IMR-90 (cell line): ENCODE data around the gene LRG1. TPM values are rescaled to one million over a fixed set of nuclear protein-coding genes. Genes with fewer than 3 reads are reported as not detected.

Source experiments
- ATAC-seq: fragments of 200-7000 bp; cut with Tn5 transposase; 2 replicates; pipeline ENCODE4 v1.9.1; 2020; ENCODE audit warnings: low read depth, mild to moderate bottlenecking, moderate library complexity
- BruUV-seq: library from RNA; stranded (reverse); fragments of 400-500 nt; replicated peaks from 2 replicates; lab custom pipeline; 2021; lab: Mats Ljungman, UMichigan
- CTCF ChIA-PET: fragments of 300-600 bp; formaldehyde crosslinking; extraction: SDS; loops from one replicate; lab custom pipeline; 2021; ENCODE audit warnings: antibody characterized with exemption; lab: Yijun Ruan, JAX
- POLR2A ChIA-PET: fragments of 300-600 bp; sonication (Branson Sonifier 250); formaldehyde crosslinking; loops from one replicate; lab custom pipeline; 2022; ENCODE audit warnings: antibody characterized with exemption; ENCODE audit not compliant: unreplicated experiment; lab: Charles Lee
- DNase-seq: peaks from one replicate; pipeline ENCODE4 v3.0.0; 2013
- H2AFZ ChIP-seq: replicated peaks from 2 replicates; pipeline ENCODE3; 2013; ENCODE audit warnings: low read length, mild to moderate bottlenecking; ENCODE audit not compliant: poor library complexity
- H2AK5ac ChIP-seq: 2 replicates; pipeline ENCODE4 v1.6.1; 2013; ENCODE audit warnings: low read depth, low read length, inconsistent platforms
- H2AK9ac ChIP-seq: replicated peaks from 2 replicates; pipeline ENCODE3; 2013; ENCODE audit warnings: mild to moderate bottlenecking, low read depth, low read length, moderate library complexity; ENCODE audit not compliant: poor library complexity
- H2BK120ac ChIP-seq: 2 replicates; pipeline ENCODE4 v1.6.1; 2013; ENCODE audit warnings: low read depth, low read length, inconsistent platforms
- H2BK15ac ChIP-seq: 3 replicates; pipeline ENCODE4 v1.6.1; 2013; ENCODE audit warnings: low read depth, low read length, inconsistent platforms
- H2BK20ac ChIP-seq: 2 replicates; pipeline ENCODE4 v1.6.1; 2013; ENCODE audit warnings: low read depth, mild to moderate bottlenecking, inconsistent platforms, low read length, moderate library complexity
- H2BK5ac ChIP-seq: 2 replicates; pipeline ENCODE4 v1.6.1; 2013; ENCODE audit warnings: mild to moderate bottlenecking, low read depth, low read length, inconsistent platforms; ENCODE audit not compliant: poor library complexity, severe bottlenecking
- H3K14ac ChIP-seq: replicated peaks from 2 replicates; pipeline ENCODE4 v1.6.1; 2013; ENCODE audit warnings: low read depth, low read length, inconsistent platforms
- H3K18ac ChIP-seq: 2 replicates; pipeline ENCODE4 v1.6.1; 2013; ENCODE audit warnings: low read depth, low read length, control low read depth
- H3K23ac ChIP-seq: 2 replicates; pipeline ENCODE4 v1.6.1; 2013; ENCODE audit warnings: low read depth, low read length, inconsistent platforms
- H3K27ac ChIP-seq: 2 replicates; pipeline ENCODE4 v1.5.1; 2013; ENCODE audit warnings: mild to moderate bottlenecking, control low read depth, low read length; ENCODE audit not compliant: insufficient read depth
- H3K27me3 ChIP-seq: 2 replicates; pipeline ENCODE4 v1.6.1; 2013; ENCODE audit warnings: low read length; ENCODE audit not compliant: control insufficient read depth, insufficient read depth
- H3K36me3 ChIP-seq: 2 replicates; pipeline ENCODE4 v1.6.1; 2013; ENCODE audit warnings: low read length, mixed read lengths; ENCODE audit not compliant: control insufficient read depth, insufficient read depth
- H3K4ac ChIP-seq: 2 replicates; pipeline ENCODE4 v1.6.1; 2013; ENCODE audit warnings: low read depth, low read length, inconsistent platforms
- H3K4me1 ChIP-seq: 2 replicates; pipeline ENCODE4 v1.6.1; 2013; ENCODE audit warnings: low read length, mixed read lengths; ENCODE audit not compliant: control insufficient read depth, insufficient read depth
- H3K4me2 ChIP-seq: 2 replicates; pipeline ENCODE4 v1.6.1; 2013; ENCODE audit warnings: low read depth, mild to moderate bottlenecking, control low read depth, low read length, moderate library complexity
- H3K4me3 ChIP-seq: 2 replicates; pipeline ENCODE4 v1.5.1; 2013; ENCODE audit warnings: low read depth, mild to moderate bottlenecking, control low read depth, low read length, moderate library complexity; ENCODE audit not compliant: insufficient read depth
- H3K56ac ChIP-seq: 2 replicates; pipeline ENCODE4 v1.6.1; 2013; ENCODE audit warnings: low read length, inconsistent platforms; ENCODE audit not compliant: insufficient read depth; ENCODE audit errors: extremely low read depth
- H3K79me1 ChIP-seq, 2 experiments: 2 replicates each; pipeline ENCODE4 v1.6.1; 2013; ENCODE audit warnings: low read length in 2 of 2, inconsistent platforms in 1 of 2, low read depth in 1 of 2
- H3K9ac ChIP-seq: 2 replicates; pipeline ENCODE4 v1.6.1; 2013; ENCODE audit warnings: low read depth, low read length, control low read depth
- H3K9me1 ChIP-seq: 2 replicates; pipeline ENCODE4 v1.6.1; 2013; ENCODE audit warnings: low read length, inconsistent platforms; ENCODE audit not compliant: insufficient read depth
- H3K9me3 ChIP-seq: 2 replicates; pipeline ENCODE4 v1.6.1; 2013; ENCODE audit warnings: low read length; ENCODE audit not compliant: control insufficient read depth, insufficient read depth
- H4K20me1 ChIP-seq: 2 replicates; pipeline ENCODE4 v1.6.1; 2013; ENCODE audit warnings: low read length, inconsistent platforms; ENCODE audit not compliant: insufficient read depth
- H4K5ac ChIP-seq: 2 replicates; pipeline ENCODE4 v1.6.1; 2013; ENCODE audit warnings: mild to moderate bottlenecking, low read depth, low read length, control low read depth
- H4K8ac ChIP-seq, 2 experiments: 2 replicates each; pipeline ENCODE4 v1.6.1; 2013; ENCODE audit warnings: low read depth in 2 of 2, low read length in 2 of 2, control low read depth in 1 of 2, inconsistent platforms in 1 of 2
- H4K91ac ChIP-seq: 2 replicates; pipeline ENCODE4 v1.6.1; 2013; ENCODE audit warnings: low read depth, low read length, inconsistent platforms; ENCODE audit not compliant: insufficient read depth
- BHLHE40 ChIP-seq: fragments of 150-350 bp; IDR thresholded peaks from 2 replicates; pipeline ENCODE4 v1.6.1; 2016; ENCODE audit warnings: mild to moderate bottlenecking, low read depth, low read length
- CHD1 ChIP-seq: IDR thresholded peaks from 2 replicates; pipeline ENCODE4 v1.6.1; 2012; ENCODE audit warnings: low read depth, low read length, improper control_type of control experiment
- FOS ChIP-seq: fragments of 150-350 bp; IDR thresholded peaks from 2 replicates; pipeline ENCODE4 v1.6.1; 2016; ENCODE audit warnings: low read depth, low read length
- MAFK ChIP-seq: IDR thresholded peaks from 2 replicates; pipeline ENCODE4 v1.6.1; 2012; ENCODE audit warnings: low read depth, low read length, improper control_type of control experiment
- MXI1 ChIP-seq: IDR thresholded peaks from 2 replicates; pipeline ENCODE4 v1.6.1; 2012; ENCODE audit warnings: low read depth, mild to moderate bottlenecking, low read length, moderate library complexity, borderline replicate concordance
- NFE2L2 ChIP-seq: fragments of 150-350 bp; IDR thresholded peaks from 2 replicates; pipeline ENCODE4 v1.6.1; 2016; ENCODE audit warnings: low read depth, mild to moderate bottlenecking, low read length
- POLR2A ChIP-seq: IDR thresholded peaks from 2 replicates; pipeline ENCODE4 v1.6.1; 2012; ENCODE audit warnings: mild to moderate bottlenecking, low read depth, low read length
- RCOR1 ChIP-seq: IDR thresholded peaks from 2 replicates; pipeline ENCODE4 v1.6.1; 2012; ENCODE audit warnings: mild to moderate bottlenecking, low read length, improper control_type of control experiment; ENCODE audit not compliant: insufficient replicate concordance
- SMC3 ChIP-seq: fragments of 150-350 bp; IDR thresholded peaks from 2 replicates; pipeline ENCODE4 v1.6.1; 2016; ENCODE audit warnings: low read depth, mild to moderate bottlenecking, antibody characterized with exemption, low read length, moderate library complexity
- USF2 ChIP-seq: fragments of 150-350 bp; IDR thresholded peaks from 2 replicates; pipeline ENCODE4 v1.6.1; 2017; ENCODE audit warnings: mild to moderate bottlenecking, antibody characterized with exemption, low read length, low read depth
- WGBS, 2 experiments: methylation state at CpG; one replicate each; pipeline versions ENCODE4 v1.1.5 to v1.1.7; 2013; ENCODE audit warnings: missing lambda C conversion rate in 2 of 2; ENCODE audit not compliant: insufficient read length in 1 of 2; ENCODE audit errors: extremely low coverage in 2 of 2; 5-methylcytosine and 5-hydroxymethylcytosine counted together
- dilution Hi-C: fragments of 300-500 bp; cut with HindIII; formaldehyde crosslinking; loops from one replicate; pipeline ENCODE4 v1.14.3; 2018; ENCODE audit warnings: low sequenced_read_pairs; ENCODE audit not compliant: unreplicated experiment
- in situ Hi-C: fragments of 300-500 bp; cut with MboI; formaldehyde crosslinking; loops from 3 replicates; pipeline ENCODE4 v1.14.3; 2019; ENCODE audit warnings: low sequenced_read_pairs, inconsistent platforms, mixed read lengths
- intact Hi-C: fragments of 100-400 bp; cut with micrococcal nuclease; formaldehyde crosslinking; loops from 2 replicates; pipeline ENCODE4 v1.10.0; 2022
- polyA plus RNA-seq, 3 experiments: library from polyadenylated mRNA; depleted of rRNA; stranded (reverse); fragments of >200 nt; gene quantifications; 2 replicates each; pipeline ENCODE4 v1.2.3, GENCODE V29; 2012; ENCODE audit warnings: low replicate concordance in 1 of 3
- total RNA-seq: library from RNA; depleted of rRNA; stranded (reverse); fragments of >200 nt; gene quantifications from 2 replicates; pipeline ENCODE4 v1.2.3, GENCODE V29; 2012
- TF ChIP-seq, protein P1 (sequence below): fragments of 150-350 bp; IDR thresholded peaks from 2 replicates; pipeline ENCODE4 v1.6.1; 2016; ENCODE audit warnings: low read depth, mild to moderate bottlenecking, low read length, moderate library complexity, borderline replicate concordance

The LRG1 gene
- total and polyA plus RNA-seq, 2 of the 4 experiments (the other 2 are of a cell fraction): not detected

GRCh38 chr19:4541114-4541805, 1.4 kb upstream of the LRG1 start:
- Histone ChIP-seq H4K20me1 (no peaks in the 10 kb centered on the region), H3K4me1 (no peaks in the 10 kb centered on the region), H4K91ac (no peak overlapping the region), H2AFZ (no peak overlapping the region), H3K27me3 (peaks cover 22% of the 10 kb centered on the region; the same call in 1 of the 2 replicates), H2BK15ac (no peak overlapping the region), H3K4me2 (no peak overlapping the region), H3K36me3 (no peaks in the 10 kb centered on the region), H2BK5ac (no peak overlapping the region), H3K23ac (no peak overlapping the region), H2BK20ac (no peak overlapping the region), H3K18ac (no peak overlapping the region), H3K9ac (no peak overlapping the region), H3K9me3 (peaks cover 6% of the 10 kb centered on the region), H2AK9ac (no peak overlapping the region), H3K79me1 (no peaks in the 10 kb centered on the region), H4K5ac (no peak overlapping the region), H3K56ac (no peak overlapping the region), H2AK5ac (no peak overlapping the region), H3K9me1 (no peaks in the 10 kb centered on the region), H3K4ac (no peak overlapping the region), H2BK120ac (no peak overlapping the region), H3K4me3 (no peak overlapping the region), H3K14ac (no peak overlapping the region), H3K27ac (no peak overlapping the region), H4K8ac (no peak overlapping the region)
- BruUV-seq: no TSS peak
- in situ Hi-C loops: no loop called here
- dilution Hi-C loops: no loop called here
- DNase-seq (no peak), ATAC-seq (no peak)
- WGBS, 2 experiments: 69% methylated on average over 7 of the region's 12 CpGs; no CpG with 5 or more reads in 1 of the 2 experiments
- POLR2A ChIA-PET: no interaction called here
- CTCF ChIA-PET: interaction anchor here (0.8 kb wide), 1 partner anchor 92 kb away, joined by 3 read pairs; no protein-coding TSS in a partner anchor
- intact Hi-C loops: no loop called here
- TF ChIP-seq BHLHE40: no peak
- no peak for TF ChIP-seq NFE2L2
- TF ChIP-seq MXI1: no peak
- no peak for TF ChIP-seq POLR2A
- no peak for TF ChIP-seq MAFK
- no peak for TF ChIP-seq USF2
- no peak for TF ChIP-seq FOS
- no peak for TF ChIP-seq SMC3
- TF ChIP-seq, protein P1, sequence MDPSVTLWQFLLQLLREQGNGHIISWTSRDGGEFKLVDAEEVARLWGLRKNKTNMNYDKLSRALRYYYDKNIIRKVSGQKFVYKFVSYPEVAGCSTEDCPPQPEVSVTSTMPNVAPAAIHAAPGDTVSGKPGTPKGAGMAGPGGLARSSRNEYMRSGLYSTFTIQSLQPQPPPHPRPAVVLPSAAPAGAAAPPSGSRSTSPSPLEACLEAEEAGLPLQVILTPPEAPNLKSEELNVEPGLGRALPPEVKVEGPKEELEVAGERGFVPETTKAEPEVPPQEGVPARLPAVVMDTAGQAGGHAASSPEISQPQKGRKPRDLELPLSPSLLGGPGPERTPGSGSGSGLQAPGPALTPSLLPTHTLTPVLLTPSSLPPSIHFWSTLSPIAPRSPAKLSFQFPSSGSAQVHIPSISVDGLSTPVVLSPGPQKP: no peak
- TF ChIP-seq RCOR1: no peak
- TF ChIP-seq CHD1: no peak
